Cardiac muscle cell (in vitro differentiated cells and primary cell): ENCODE data around the gene ARHGEF10L. TPM values are rescaled to one million over a fixed set of nuclear protein-coding genes. Genes with fewer than 3 reads are reported as not detected.

ENCODE experiments used
- DNase-seq, 2 donors: peaks; one replicate each; pipeline versions ENCODE4 v3.0.0 to v3.0.0-alpha.2; 2010 to 2017; ENCODE audit warnings: low read depth in 1 of 2, low spot score in 1 of 2
- H3K27ac ChIP-seq: fragments of 200-600 bp; sonication (generic); 2 replicates; pipeline ENCODE4 v1.5.1; 2016
- H3K27me3 ChIP-seq: fragments of 200-600 bp; sonication (generic); 2 replicates; pipeline ENCODE4 v1.6.0; 2016; ENCODE audit warnings: control low read depth
- H3K36me3 ChIP-seq: fragments of 200-600 bp; sonication (generic); 2 replicates; pipeline ENCODE4 v1.5.1; 2016; ENCODE audit warnings: control low read depth
- H3K4me1 ChIP-seq: fragments of 200-600 bp; sonication (generic); 2 replicates; pipeline ENCODE4 v1.8.1; 2017; ENCODE audit warnings: low read depth, mild to moderate bottlenecking, mixed run types
- H3K4me3 ChIP-seq: fragments of 200-600 bp; sonication (generic); 2 replicates; pipeline ENCODE4 v1.5.1; 2016; ENCODE audit warnings: mild to moderate bottlenecking
- H3K9me3 ChIP-seq: fragments of 200-600 bp; sonication (generic); 2 replicates; pipeline ENCODE4 v1.5.1; 2017; ENCODE audit warnings: low read depth, mild to moderate bottlenecking, control low read depth
- polyA plus RNA-seq: library from polyadenylated mRNA; unstranded; fragments of >200 nt; fragmentation: Nextera tagmentation; extraction: Ambion mirVana; gene quantifications from 2 replicates; pipeline ENCODE4 v1.2.1, GENCODE V29; 2016
- total RNA-seq: library from RNA; depleted of rRNA; stranded (reverse); fragments of >200 nt; gene quantifications from 2 replicates; pipeline ENCODE4 v1.2.3, GENCODE V29; 2016
- TF ChIP-seq, protein P1 (sequence below): IDR thresholded peaks from 2 replicates; pipeline ENCODE4 v1.5.1; 2012; ENCODE audit warnings: low read depth, mild to moderate bottlenecking, low read length

The ARHGEF10L gene
- total and polyA plus RNA-seq, 2 experiments from 2014 or later, result 32.3 to 55.4 TPM

GRCh38 chr1:17591814-17592430 lies 52.4 kb downstream of the ARHGEF10L start:
- DNase-seq, result no peak
- Histone ChIP-seq H3K36me3 (no peaks in the 10 kb centered on the region), H3K9me3 (no peaks in the 10 kb centered on the region), H3K4me3 (no peak overlapping the region), H3K4me1 (peaks cover 58% of the 10 kb centered on the region), H3K27me3 (no peaks in the 10 kb centered on the region), H3K27ac (no peak overlapping the region)
- TF ChIP-seq, protein P1, sequence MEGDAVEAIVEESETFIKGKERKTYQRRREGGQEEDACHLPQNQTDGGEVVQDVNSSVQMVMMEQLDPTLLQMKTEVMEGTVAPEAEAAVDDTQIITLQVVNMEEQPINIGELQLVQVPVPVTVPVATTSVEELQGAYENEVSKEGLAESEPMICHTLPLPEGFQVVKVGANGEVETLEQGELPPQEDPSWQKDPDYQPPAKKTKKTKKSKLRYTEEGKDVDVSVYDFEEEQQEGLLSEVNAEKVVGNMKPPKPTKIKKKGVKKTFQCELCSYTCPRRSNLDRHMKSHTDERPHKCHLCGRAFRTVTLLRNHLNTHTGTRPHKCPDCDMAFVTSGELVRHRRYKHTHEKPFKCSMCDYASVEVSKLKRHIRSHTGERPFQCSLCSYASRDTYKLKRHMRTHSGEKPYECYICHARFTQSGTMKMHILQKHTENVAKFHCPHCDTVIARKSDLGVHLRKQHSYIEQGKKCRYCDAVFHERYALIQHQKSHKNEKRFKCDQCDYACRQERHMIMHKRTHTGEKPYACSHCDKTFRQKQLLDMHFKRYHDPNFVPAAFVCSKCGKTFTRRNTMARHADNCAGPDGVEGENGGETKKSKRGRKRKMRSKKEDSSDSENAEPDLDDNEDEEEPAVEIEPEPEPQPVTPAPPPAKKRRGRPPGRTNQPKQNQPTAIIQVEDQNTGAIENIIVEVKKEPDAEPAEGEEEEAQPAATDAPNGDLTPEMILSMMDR, result no peak

- H3K9me3 ChIP-seq, result no peaks in the 10 kb centered on the region
- H3K4me1 ChIP-seq, result peaks cover 53% of the 10 kb centered on the region
- no peak for DNase-seq
- H3K27ac ChIP-seq, result peak overlapping the region; percentile 82
- TF ChIP-seq, protein P1, result no peak
- no peaks in the 10 kb centered on the region for H3K27me3 ChIP-seq
- H3K36me3 ChIP-seq, result no peaks in the 10 kb centered on the region
- no peak overlapping the region for H3K4me3 ChIP-seq
Observed at GRCh38 chr1:17594026-17594425, 54.5 kb downstream of the ARHGEF10L start.

- Histone ChIP-seq H3K27me3 (no peaks in the 10 kb centered on the region), H3K4me3 (no peak overlapping the region), H3K36me3 (no peaks in the 10 kb centered on the region), H3K9me3 (no peaks in the 10 kb centered on the region), H3K4me1 (peaks cover 44% of the 10 kb centered on the region), H3K27ac (peak overlapping the region; percentile 91)
- TF ChIP-seq, protein P1, result no peak
- peak in 1 of 2 donors; percentile 53 for DNase-seq
Observed at GRCh38 chr1:17594690-17595601, 55.4 kb downstream of the ARHGEF10L start.

- Histone ChIP-seq H3K27ac (peak overlapping the region; percentile 91), H3K4me1 (peaks cover 44% of the 10 kb centered on the region), H3K9me3 (no peaks in the 10 kb centered on the region), H3K36me3 (no peaks in the 10 kb centered on the region), H3K4me3 (no peak overlapping the region), H3K27me3 (no peaks in the 10 kb centered on the region)
- TF ChIP-seq, protein P1, result no peak
- DNase-seq, result no peak
Observed at GRCh38 chr1:17595602-17595925, 56.1 kb downstream of the ARHGEF10L start.

- Histone ChIP-seq H3K36me3 (no peaks in the 10 kb centered on the region), H3K9me3 (no peaks in the 10 kb centered on the region), H3K27me3 (no peaks in the 10 kb centered on the region), H3K4me3 (no peak overlapping the region), H3K4me1 (peaks cover 44% of the 10 kb centered on the region), H3K27ac (peak overlapping the region; percentile 91)
- DNase-seq, result peak in 1 of 2 donors; percentile 63
- TF ChIP-seq, protein P1, result no peak
Observed at GRCh38 chr1:17596186-17596585, 56.7 kb downstream of the ARHGEF10L start.
